ENCODE results near the gene PRKCH.

Gene PRKCH

GRCh38 chr14:61492474-61492873 is 171.1 kb downstream of the PRKCH start:
- no peak overlapping the region for H2BK5ac ChIP-seq (ENCODE audit: low read depth, low read length, poor library complexity, severe bottlenecking)
- peak overlapping the region in 1 of 2 experiments; percentile 27 for H3K23ac ChIP-seq (ENCODE audit: low read length in 2 of 2)
- H2AFZ ChIP-seq (ENCODE audit: low read depth, low read length): no peak overlapping the region
- H3K27ac ChIP-seq (ENCODE audit: low read length, poor library complexity, severe bottlenecking): peak overlapping the region; percentile 54
- peaks cover 9% of the 10 kb centered on the region for H3K4me1 ChIP-seq (ENCODE audit: control insufficient read depth, insufficient read depth, low read depth, low read length)
- H3K4me3 ChIP-seq (ENCODE audit: insufficient read depth in 1 of 2, low read depth in 1 of 2, low read length in 2 of 2): peak overlapping the region in 1 of 2 experiments; percentile 48
- no peak overlapping the region for H4K8ac ChIP-seq (ENCODE audit: low read length)
- no peak overlapping the region for H2BK15ac ChIP-seq (ENCODE audit: low read depth, poor library complexity, severe bottlenecking)
- H4K91ac ChIP-seq (ENCODE audit: low read length): no peak overlapping the region
- H3K27me3 ChIP-seq (ENCODE audit: control insufficient read depth in 1 of 2, insufficient read depth in 1 of 2, low read length in 2 of 2): no peaks in the 10 kb centered on the region
- H3K18ac ChIP-seq (ENCODE audit: low read depth in 1 of 2, low read length in 2 of 2): peak overlapping the region; percentile 46 to 74
- no peak overlapping the region for H3K14ac ChIP-seq (ENCODE audit: low read length in 2 of 2)
- WGBS: 89% methylated on average over 3 of the region's 3 CpGs
- H3K4me2 ChIP-seq (ENCODE audit: low read length, poor library complexity, severe bottlenecking): no peak overlapping the region
- H3K9me3 ChIP-seq (ENCODE audit: control insufficient read depth, low read length): no peaks in the 10 kb centered on the region
- peak overlapping the region; percentile 84 for H2AK5ac ChIP-seq (ENCODE audit: low read length, severe bottlenecking)
- no peaks in the 10 kb centered on the region for H3K36me3 ChIP-seq (ENCODE audit: control insufficient read depth in 1 of 2, insufficient read depth in 2 of 2, low read depth in 1 of 2, low read length in 2 of 2)
- no peak overlapping the region for H2BK120ac ChIP-seq (ENCODE audit: low read depth, low read length)
- H3K4ac ChIP-seq (ENCODE audit: low read depth in 1 of 2, low read length in 2 of 2): peak overlapping the region; percentile 26 to 32
- H3K79me1 ChIP-seq (replicated peaks; ENCODE audit: low read length, poor library complexity, severe bottlenecking): peaks cover 1% of the 10 kb centered on the region
- DNase-seq: no peak
- peak overlapping the region; percentile 40 for H3K9ac ChIP-seq (ENCODE audit: low read length)
- peak overlapping the region; percentile 28 to 64 for H2BK12ac ChIP-seq (ENCODE audit: low read length in 2 of 2)

DNA sequence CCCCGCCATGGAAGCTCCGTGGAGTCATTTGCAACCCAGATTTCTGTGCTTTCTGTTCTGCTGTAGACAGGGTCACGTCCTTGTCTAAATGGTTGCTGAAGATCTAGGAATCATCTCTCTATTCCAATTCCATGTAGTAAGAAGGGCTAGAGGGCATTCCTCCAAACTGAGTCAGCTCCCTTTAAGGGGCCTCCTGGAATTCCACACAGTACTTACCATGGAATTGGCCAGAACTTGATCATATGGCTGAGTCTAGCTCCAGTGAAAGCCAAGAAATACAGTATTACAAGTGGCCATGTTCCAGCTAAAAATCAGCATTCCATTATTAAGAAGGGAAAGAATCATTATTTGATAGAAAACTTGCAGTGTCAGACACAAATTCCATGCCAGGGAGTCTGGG is 171.9 kb downstream of the PRKCH start:
- no peaks in the 10 kb centered on the region for H3K27me3 ChIP-seq (ENCODE audit: control insufficient read depth in 1 of 2, insufficient read depth in 1 of 2, low read length in 2 of 2)
- H3K4ac ChIP-seq (ENCODE audit: low read depth in 1 of 2, low read length in 2 of 2): peak overlapping the region in 1 of 2 experiments; percentile 26
- H3K4me3 ChIP-seq (ENCODE audit: insufficient read depth in 1 of 2, low read depth in 1 of 2, low read length in 2 of 2): peak overlapping the region in 1 of 2 experiments; percentile 48
- DNase-seq: peak; percentile 81
- no peak overlapping the region for H3K4me2 ChIP-seq (ENCODE audit: low read length, poor library complexity, severe bottlenecking)
- H3K23ac ChIP-seq (ENCODE audit: low read length in 2 of 2): no peak overlapping the region
- H3K4me1 ChIP-seq (ENCODE audit: control insufficient read depth, insufficient read depth, low read depth, low read length): peaks cover 9% of the 10 kb centered on the region
- no peak overlapping the region for H4K8ac ChIP-seq (ENCODE audit: low read length)
- peak overlapping the region in 1 of 2 experiments; percentile 72 for H3K18ac ChIP-seq (ENCODE audit: low read depth in 1 of 2, low read length in 2 of 2)
- H2AFZ ChIP-seq (ENCODE audit: low read depth, low read length): no peak overlapping the region
- H2AK5ac ChIP-seq (ENCODE audit: low read length, severe bottlenecking): peak overlapping the region; percentile 24
- 77% methylated on average over 2 of the region's 3 CpGs for WGBS
- H4K91ac ChIP-seq (ENCODE audit: low read length): no peak overlapping the region
- no peak overlapping the region for H2BK120ac ChIP-seq (ENCODE audit: low read depth, low read length)
- H3K36me3 ChIP-seq (ENCODE audit: control insufficient read depth in 1 of 2, insufficient read depth in 2 of 2, low read depth in 1 of 2, low read length in 2 of 2): no peaks in the 10 kb centered on the region
- no peak overlapping the region for H2BK15ac ChIP-seq (ENCODE audit: low read depth, poor library complexity, severe bottlenecking)
- peak overlapping the region; percentile 74 for H3K9ac ChIP-seq (ENCODE audit: low read length)
- no peaks in the 10 kb centered on the region for H3K9me3 ChIP-seq (ENCODE audit: control insufficient read depth, low read length)
- H2BK5ac ChIP-seq (ENCODE audit: low read depth, low read length, poor library complexity, severe bottlenecking): no peak overlapping the region
- H3K79me1 ChIP-seq (replicated peaks; ENCODE audit: low read length, poor library complexity, severe bottlenecking): peaks cover 1% of the 10 kb centered on the region
- H3K14ac ChIP-seq (ENCODE audit: low read length in 2 of 2): no peak overlapping the region
- peak overlapping the region in 1 of 2 experiments; percentile 49 for H2BK12ac ChIP-seq (ENCODE audit: low read length in 2 of 2)
- peak overlapping the region; percentile 70 for H3K27ac ChIP-seq (ENCODE audit: low read length, poor library complexity, severe bottlenecking)

DNA sequence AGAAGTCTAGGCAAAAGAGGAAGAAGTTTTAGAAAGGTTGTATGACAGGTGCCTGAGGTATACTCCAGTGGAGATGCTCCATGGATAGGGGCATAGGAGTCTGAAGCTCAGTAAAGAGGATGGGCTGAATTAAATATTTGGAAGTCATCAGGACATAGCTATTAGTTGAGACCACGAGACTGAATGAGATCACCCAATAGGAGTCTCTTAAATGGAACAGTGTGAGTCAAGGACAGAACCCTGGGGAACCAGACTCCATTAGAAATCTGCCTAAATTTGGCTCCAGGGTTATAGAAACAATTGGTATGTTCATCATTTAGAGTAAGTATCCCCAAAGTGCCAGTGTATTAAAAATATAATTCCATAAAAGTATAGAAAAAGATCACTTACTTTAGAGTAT is 172.6 kb downstream of the PRKCH start:
- Histone ChIP-seq H3K18ac (ENCODE audit: low read depth in 1 of 2, low read length in 2 of 2) (no peak overlapping the region), H2BK15ac (ENCODE audit: low read depth, poor library complexity, severe bottlenecking) (no peak overlapping the region), H4K91ac (ENCODE audit: low read length) (no peak overlapping the region), H3K9ac (ENCODE audit: low read length) (peak overlapping the region; percentile 74), H3K36me3 (ENCODE audit: control insufficient read depth in 1 of 2, insufficient read depth in 2 of 2, low read depth in 1 of 2, low read length in 2 of 2) (no peaks in the 10 kb centered on the region), H2BK12ac (ENCODE audit: low read length in 2 of 2) (no peak overlapping the region), H2BK120ac (ENCODE audit: low read depth, low read length) (no peak overlapping the region), H2AFZ (ENCODE audit: low read depth, low read length) (no peak overlapping the region), H2AK5ac (ENCODE audit: low read length, severe bottlenecking) (peak overlapping the region; percentile 87), H4K8ac (ENCODE audit: low read length) (no peak overlapping the region), H3K14ac (ENCODE audit: low read length in 2 of 2) (no peak overlapping the region), H3K4me1 (ENCODE audit: control insufficient read depth, insufficient read depth, low read depth, low read length) (peaks cover 10% of the 10 kb centered on the region), H3K27ac (ENCODE audit: low read length, poor library complexity, severe bottlenecking) (peak overlapping the region; percentile 70), H3K79me1 (replicated peaks; ENCODE audit: low read length, poor library complexity, severe bottlenecking) (peaks cover 1% of the 10 kb centered on the region), H3K4ac (ENCODE audit: low read depth in 1 of 2, low read length in 2 of 2) (no peak overlapping the region), H3K4me2 (ENCODE audit: low read length, poor library complexity, severe bottlenecking) (no peak overlapping the region), H3K27me3 (ENCODE audit: control insufficient read depth in 1 of 2, insufficient read depth in 1 of 2, low read length in 2 of 2) (no peaks in the 10 kb centered on the region), H3K9me3 (ENCODE audit: control insufficient read depth, low read length) (no peaks in the 10 kb centered on the region), H3K23ac (ENCODE audit: low read length in 2 of 2) (no peak overlapping the region), H3K4me3 (ENCODE audit: insufficient read depth in 1 of 2, low read depth in 1 of 2, low read length in 2 of 2) (peak overlapping the region in 1 of 2 experiments; percentile 43), H2BK5ac (ENCODE audit: low read depth, low read length, poor library complexity, severe bottlenecking) (no peak overlapping the region)
- no peak for DNase-seq
- WGBS: 52% methylated on average over 1 of the region's 1 CpG

DNA sequence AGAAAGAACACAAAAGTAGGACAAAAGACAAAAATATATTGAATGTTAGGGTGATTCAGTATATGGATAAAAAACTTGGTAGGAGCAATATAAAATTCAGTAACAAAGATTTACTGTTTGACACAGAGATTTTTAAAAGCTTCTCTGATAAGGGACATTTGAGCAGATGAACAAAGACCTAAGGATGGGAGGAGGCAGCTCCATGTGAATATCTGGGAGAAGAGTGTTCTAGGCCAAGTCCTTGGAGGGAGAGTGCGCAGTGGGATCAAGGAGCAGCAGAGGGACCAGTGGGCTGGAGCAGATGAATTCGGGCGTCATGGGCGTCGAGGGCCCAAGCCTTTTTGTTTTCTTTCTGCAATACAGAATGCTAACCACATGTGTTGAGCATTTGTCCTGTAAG is 174.4 kb downstream of the PRKCH start:
- no peak overlapping the region for H2BK120ac ChIP-seq (ENCODE audit: low read depth, low read length)
- H3K36me3 ChIP-seq (ENCODE audit: control insufficient read depth in 1 of 2, insufficient read depth in 2 of 2, low read depth in 1 of 2, low read length in 2 of 2): no peaks in the 10 kb centered on the region
- H2BK12ac ChIP-seq (ENCODE audit: low read length in 2 of 2): no peak overlapping the region
- no peak overlapping the region for H4K8ac ChIP-seq (ENCODE audit: low read length)
- no peak overlapping the region for H2AFZ ChIP-seq (ENCODE audit: low read depth, low read length)
- H3K4me1 ChIP-seq (ENCODE audit: control insufficient read depth, insufficient read depth, low read depth, low read length): peaks cover 10% of the 10 kb centered on the region
- no peaks in the 10 kb centered on the region for H3K27me3 ChIP-seq (ENCODE audit: control insufficient read depth in 1 of 2, insufficient read depth in 1 of 2, low read length in 2 of 2)
- no peak overlapping the region for H3K18ac ChIP-seq (ENCODE audit: low read depth in 1 of 2, low read length in 2 of 2)
- peaks cover 1% of the 10 kb centered on the region for H3K79me1 ChIP-seq (replicated peaks; ENCODE audit: low read length, poor library complexity, severe bottlenecking)
- no peak overlapping the region for H3K4me3 ChIP-seq (ENCODE audit: insufficient read depth in 1 of 2, low read depth in 1 of 2, low read length in 2 of 2)
- WGBS: 92% methylated on average over 5 of the region's 5 CpGs
- H2BK15ac ChIP-seq (ENCODE audit: low read depth, poor library complexity, severe bottlenecking): no peak overlapping the region
- no peaks in the 10 kb centered on the region for H3K9me3 ChIP-seq (ENCODE audit: control insufficient read depth, low read length)
- no peak overlapping the region for H2BK5ac ChIP-seq (ENCODE audit: low read depth, low read length, poor library complexity, severe bottlenecking)
- no peak overlapping the region for H4K91ac ChIP-seq (ENCODE audit: low read length)
- no peak overlapping the region for H3K14ac ChIP-seq (ENCODE audit: low read length in 2 of 2)
- no peak for DNase-seq
- no peak overlapping the region for H3K4me2 ChIP-seq (ENCODE audit: low read length, poor library complexity, severe bottlenecking)
- no peak overlapping the region for H3K4ac ChIP-seq (ENCODE audit: low read depth in 1 of 2, low read length in 2 of 2)
- no peak overlapping the region for H3K9ac ChIP-seq (ENCODE audit: low read length)
- no peak overlapping the region for H3K27ac ChIP-seq (ENCODE audit: low read length, poor library complexity, severe bottlenecking)
- no peak overlapping the region for H3K23ac ChIP-seq (ENCODE audit: low read length in 2 of 2)
- H2AK5ac ChIP-seq (ENCODE audit: low read length, severe bottlenecking): no peak overlapping the region

Data from mesenchymal stem cell (in vitro differentiated cells and primary cell).